Stimulated activated CD4-positive, alpha-beta T cell treated with anti-CD3 and anti-CD28 coated beads, Interleukin-1b, Interleukin-23, amount 100 ng/mL, for 24 hours (primary cell): ENCODE measurements around the gene RASGEF1C.
A peak's percentile ranks its signal among the peaks of the same experiment; 100 is the strongest.
"Not testable (repeated sequence)": the region's sequence is repeated elsewhere in the genome, so short reads cannot be mapped to it uniquely, and the experiment has no call there.

Experiments
- DNase-seq, 4 experiments: peaks; one replicate each; pipeline ENCODE4 v3.0.0-alpha.2; 2020; ENCODE audit warnings: low read depth in 4 of 4, low spot score in 1 of 4

Gene RASGEF1C

DNA sequence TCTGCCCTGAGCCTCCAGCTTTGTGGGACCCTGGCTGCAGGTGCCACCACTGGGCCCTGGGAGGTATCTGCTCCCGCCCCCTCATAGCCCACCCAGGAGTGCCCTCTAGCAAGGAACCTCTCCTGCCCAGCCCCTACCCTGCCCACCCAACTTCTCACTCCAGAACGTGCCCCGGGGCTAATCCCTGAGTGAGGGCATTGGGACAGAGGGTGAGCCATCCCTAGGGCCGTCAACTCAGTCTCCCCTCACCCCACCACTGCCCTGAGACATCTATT is 2.7 kb upstream of the RASGEF1C start:
- no peak for DNase-seq

DNA sequence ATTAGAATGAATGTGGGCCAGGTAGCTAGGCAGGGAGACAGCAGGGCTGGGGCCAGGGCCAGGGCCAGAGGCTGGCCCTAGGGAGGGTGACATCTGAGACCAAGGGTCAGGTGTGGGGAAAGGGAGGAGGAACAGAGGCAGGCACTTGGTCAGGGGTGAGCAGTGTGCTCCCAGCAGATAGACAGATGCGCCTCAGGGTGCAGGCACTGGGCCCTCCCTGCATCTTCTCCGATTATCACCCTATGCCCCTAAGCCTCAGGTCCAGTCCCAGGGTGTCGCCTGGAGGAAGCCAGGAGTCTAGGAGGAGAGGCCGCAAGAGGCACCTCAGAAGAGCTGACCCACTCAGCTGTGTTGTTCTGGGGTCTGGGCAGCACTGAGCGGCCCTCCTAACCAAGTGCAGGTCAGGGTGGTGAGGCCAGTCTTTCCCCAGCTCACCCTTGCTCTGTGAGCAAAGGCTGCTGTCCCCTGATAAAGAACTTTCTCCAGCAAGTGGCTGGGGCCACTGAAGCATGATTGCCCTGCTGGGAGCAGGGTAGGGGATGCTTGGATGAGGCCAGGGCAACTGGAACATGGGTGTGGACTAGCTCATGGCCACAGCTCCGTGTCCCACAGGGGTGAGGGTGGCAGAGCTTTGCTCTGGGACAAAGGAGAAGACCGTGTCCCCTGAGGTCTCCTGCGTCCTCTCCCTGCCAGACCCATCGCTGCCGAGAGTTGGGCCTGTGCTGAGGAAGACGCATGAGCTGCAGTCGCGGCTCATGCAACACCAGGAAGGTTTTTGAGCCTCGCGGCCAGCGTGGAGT is 2.1 kb upstream of the RASGEF1C start:
- no peak for DNase-seq

- not testable (repeated sequence) for DNase-seq
Measured at GRCh38 chr5:180210077-180210476, 1.1 kb upstream of the RASGEF1C start.

GRCh38 chr5:180208435-180209081 is 453 bp downstream of the RASGEF1C start:
- peak in 1 of 4 experiments; percentile 4 for DNase-seq

GRCh38 chr5:180208038-180208434 is 975 bp downstream of the RASGEF1C start:
- no peak for DNase-seq

DNA sequence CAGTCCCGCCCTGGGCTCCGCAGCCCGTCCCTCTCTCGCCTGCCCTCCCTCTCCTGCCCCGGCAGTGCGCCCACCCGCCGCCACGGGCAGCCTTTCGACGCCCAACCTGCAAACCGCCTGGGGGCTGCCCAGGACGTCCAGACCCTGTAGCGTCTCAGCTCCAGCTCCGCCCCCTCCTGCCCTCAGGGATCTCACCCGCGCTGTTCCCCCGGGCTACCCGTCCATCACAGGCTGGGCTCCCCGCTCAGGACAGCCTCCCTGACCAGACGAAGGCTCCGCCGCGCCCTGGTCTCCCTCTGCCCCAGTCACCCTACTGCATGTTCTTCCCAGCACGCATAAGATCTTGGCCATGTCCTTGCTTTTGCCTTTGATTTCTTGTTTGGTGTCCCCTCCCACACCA is 1.4 kb downstream of the RASGEF1C start:
- DNase-seq, result no peak

GRCh38 chr5:180206993-180207392 is 2.0 kb downstream of the RASGEF1C start:
- no peak for DNase-seq

GRCh38 chr5:180205916-180206315 is 3.1 kb downstream of the RASGEF1C start:
- DNase-seq, result no peak

DNA sequence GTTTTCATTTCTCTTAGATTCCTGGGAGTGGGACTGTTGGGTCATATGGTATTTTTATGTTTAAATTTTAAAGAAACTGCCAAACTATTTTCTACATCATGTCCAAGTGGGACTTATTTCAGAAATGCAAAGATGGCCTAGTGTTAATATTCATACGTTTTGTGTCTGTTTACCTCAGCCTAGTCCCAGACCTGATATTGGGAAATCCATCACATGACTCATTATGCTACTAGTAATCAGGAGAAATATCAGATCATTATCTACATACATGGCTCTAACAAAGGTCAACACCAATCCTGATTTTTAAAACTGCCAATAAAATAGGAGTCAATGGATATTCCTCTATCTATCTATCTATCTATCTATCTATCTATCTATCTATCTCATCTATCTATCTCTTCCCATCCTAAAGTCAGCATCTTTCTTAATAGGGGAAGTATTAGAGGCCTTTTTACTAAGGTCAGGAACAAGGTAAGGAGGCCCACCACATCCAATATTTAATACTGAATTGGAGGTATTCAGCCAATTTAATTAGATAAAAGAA is 4.7 kb downstream of the RASGEF1C start:
- no peak for DNase-seq

- DNase-seq, result no peak
Measured at GRCh38 chr5:180202939-180203573, 6.0 kb downstream of the RASGEF1C start.

DNA sequence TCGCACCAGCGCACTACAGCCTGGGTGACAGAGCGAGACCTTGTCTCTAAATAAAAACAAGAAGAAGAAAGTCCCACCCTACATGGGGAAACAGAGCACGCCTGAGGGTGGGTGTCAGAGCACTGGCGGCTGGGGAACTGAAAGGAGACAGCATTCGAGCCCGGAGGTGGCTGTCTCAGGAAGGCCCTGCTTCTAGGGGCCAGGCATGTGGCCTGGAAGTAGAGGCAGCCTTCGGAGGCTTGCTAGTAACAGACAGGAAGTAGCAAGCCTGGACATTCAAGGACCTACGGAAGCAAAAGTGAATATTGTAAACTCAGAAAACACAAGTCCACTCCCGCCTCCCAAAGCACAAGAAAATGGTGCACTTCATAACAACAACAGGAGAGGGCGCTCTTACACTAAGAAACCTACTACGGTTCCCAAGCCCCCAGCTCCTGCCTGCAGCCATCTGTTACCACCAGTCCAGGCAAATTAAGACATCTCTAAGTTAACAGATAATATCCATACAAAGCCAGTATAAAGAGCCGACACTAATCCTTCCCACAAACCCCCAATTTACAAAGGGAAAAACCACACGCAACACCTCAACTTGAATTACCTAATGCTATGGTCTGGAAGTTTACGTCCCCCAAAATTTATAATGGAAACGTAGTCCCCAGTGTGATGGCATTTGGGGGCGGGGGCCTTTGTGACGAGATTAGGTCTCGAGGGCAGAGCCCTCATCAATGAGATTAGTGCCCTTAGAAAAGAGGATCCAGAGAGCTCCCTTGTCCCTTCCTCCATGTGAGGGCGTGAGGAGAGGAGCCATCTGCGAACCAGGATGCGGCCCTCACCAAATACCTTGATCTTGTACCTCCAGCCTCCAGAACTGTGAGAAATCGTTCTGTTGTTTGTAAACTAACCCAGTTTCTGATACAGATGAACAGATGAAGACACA is 7.7 kb downstream of the RASGEF1C start:
- no peak for DNase-seq

DNA sequence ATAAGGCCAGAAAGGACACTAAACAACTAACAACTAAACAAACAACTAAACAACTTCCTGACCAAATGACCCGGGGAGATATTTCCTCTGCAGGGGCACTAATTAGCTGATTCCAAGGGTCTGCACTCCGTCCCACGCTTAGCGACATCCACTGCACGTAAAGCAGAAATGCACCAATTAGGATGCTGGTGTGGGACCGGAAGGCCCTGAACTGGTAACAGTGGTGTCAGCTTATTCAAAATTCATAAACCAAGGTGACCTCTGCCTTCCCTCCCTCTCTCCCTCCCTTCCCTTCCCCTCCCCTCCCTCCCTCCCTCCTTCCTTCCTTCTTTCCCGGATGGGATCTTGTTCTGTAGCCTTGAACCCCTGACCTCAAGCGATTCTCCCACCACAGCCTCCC is 9.6 kb downstream of the RASGEF1C start:
- no peak for DNase-seq

DNA sequence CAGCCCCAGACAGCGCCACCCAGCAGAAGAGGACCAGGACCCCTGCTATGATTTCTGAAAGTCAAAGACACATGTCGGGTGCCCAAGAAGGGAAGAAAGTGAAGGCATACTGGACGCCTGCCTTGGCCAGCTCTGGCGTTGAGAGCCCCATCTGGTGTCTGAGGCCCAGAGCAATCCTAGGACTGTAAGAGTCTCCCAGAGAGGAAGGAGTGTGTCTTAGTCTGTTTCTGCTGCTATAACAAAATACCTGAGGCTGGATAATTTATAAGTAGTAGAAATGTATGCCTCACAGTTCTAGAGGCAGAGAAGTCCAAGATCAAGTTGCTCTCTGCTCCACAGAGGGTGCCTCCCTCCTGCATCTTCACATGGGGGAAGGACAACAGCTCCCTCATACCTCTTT is 10.8 kb downstream of the RASGEF1C start:
- no peak for DNase-seq

GRCh38 chr5:180197016-180197702 is 11.9 kb downstream of the RASGEF1C start:
- DNase-seq, result no peak

DNA sequence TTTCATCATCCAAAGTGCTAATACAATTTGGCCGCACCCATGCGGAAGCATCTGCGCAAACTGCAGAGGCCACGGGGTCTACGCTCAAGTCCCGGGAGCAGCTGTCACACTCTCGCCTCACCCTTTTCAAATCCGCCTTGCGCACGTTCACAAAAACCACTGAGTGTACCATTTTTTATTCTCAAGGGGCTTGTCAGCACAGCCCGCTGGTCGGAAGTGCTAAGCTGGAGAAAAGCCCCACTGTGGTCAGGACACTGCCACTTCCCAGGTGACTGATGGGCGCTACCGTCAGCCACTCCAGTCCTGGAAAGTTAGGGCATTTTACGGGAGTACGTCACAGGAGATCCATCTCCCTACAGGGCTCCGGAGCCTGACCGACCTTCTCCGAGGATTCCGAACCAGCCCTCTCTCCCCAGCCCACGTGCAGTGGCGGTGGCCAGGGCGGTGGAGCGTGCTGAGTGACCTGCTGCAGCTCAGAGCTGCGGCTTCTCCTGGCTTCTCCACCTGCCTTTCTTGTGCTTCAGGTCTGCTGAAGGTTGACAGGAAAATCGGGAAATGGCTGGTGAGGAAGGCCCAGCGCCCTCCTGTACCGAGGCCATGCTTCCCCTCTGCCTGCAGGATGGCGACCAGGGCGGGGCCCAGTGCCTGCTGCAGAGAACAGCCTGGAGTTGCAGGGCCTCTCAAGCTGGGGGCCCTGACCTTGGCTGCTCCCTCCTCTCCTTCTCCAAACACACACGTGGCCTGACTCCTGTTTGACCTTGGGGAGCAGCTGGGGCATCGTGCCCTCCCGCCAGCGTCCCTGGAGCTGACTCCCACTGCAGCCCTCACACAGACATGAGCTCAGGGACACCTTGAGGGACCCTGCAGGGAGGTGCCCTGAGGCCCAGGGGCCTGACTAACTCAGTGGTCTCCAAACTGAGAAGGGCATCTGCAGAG is 14.3 kb downstream of the RASGEF1C start:
- no peak for DNase-seq

GRCh38 chr5:180193749-180194375 is 15.1 kb downstream of the RASGEF1C start:
- DNase-seq, result no peak

- DNase-seq, result no peak
Measured at GRCh38 chr5:180191716-180192115, 17.3 kb downstream of the RASGEF1C start.

GRCh38 chr5:180187767-180188166 is 21.2 kb downstream of the RASGEF1C start:
- DNase-seq, result no peak

GRCh38 chr5:180180846-180181245 is 28.2 kb downstream of the RASGEF1C start:
- DNase-seq, result no peak
